HepG2 (cell line): ENCODE data around the gene NEK9. TPM values are rescaled to one million over a fixed set of nuclear protein-coding genes. Genes with fewer than 3 reads are reported as not detected.
A peak's percentile ranks its signal among the peaks of the same experiment; 100 is the strongest.

Experiments used
- ATAC-seq: fragments of 200-7000 bp; cut with Tn5 transposase; 3 replicates; pipeline ENCODE4 v1.9.1; 2020; ENCODE audit warnings: mild to moderate bottlenecking, moderate library complexity
- BruUV-seq: library from RNA; stranded (reverse); fragments of 400-500 nt; replicated peaks from 2 replicates; lab custom pipeline; 2021; lab: Mats Ljungman, UMichigan
- CTCF ChIA-PET: fragments of 300-600 bp; formaldehyde crosslinking; extraction: SDS; loops from one replicate; lab custom pipeline; 2021; ENCODE audit warnings: low total read pairs, inconsistent platforms, low intra/inter-chr PET ratio; lab: Yijun Ruan, JAX
- POLR2A ChIA-PET: fragments of 350-600 bp; sonication (Branson Sonifier 250); formaldehyde crosslinking; loops from one replicate; lab custom pipeline; 2020; ENCODE audit warnings: antibody characterized with exemption, inconsistent platforms; lab: Yijun Ruan, JAX
- DNase-seq: peaks from one replicate; pipeline ENCODE4 v3.0.0-alpha.2; 2015; ENCODE audit warnings: low spot score
- FAIRE-seq: peaks from 3 replicates; lab custom pipeline; 2011; peaks lifted over from hg19 to GRCh38; lab: Jason Lieb, UNC
- H2AFZ ChIP-seq: one replicate; pipeline ENCODE4 v1.6.1; 2011; ENCODE audit warnings: low read length, inconsistent platforms
- H3K27ac ChIP-seq: fragments of 300-600 bp; 3 replicates; pipeline ENCODE4 v1.8.0; 2011; ENCODE audit warnings: mixed run types, mild to moderate bottlenecking, mixed read lengths, low read length, inconsistent platforms; ENCODE audit not compliant: insufficient read depth; ENCODE audit errors: extremely low read length
- H3K27me3 ChIP-seq, 2 experiments: fragments of 200-600 bp in 1 of 2; 2 replicates in 1 of 2; 3 replicates in 1 of 2; pipeline versions ENCODE4 v1.6.0 to v1.8.0; 2011; ENCODE audit warnings: low read length in 2 of 2, mild to moderate bottlenecking in 2 of 2, moderate library complexity in 2 of 2, inconsistent platforms in 1 of 2; ENCODE audit not compliant: insufficient read depth in 2 of 2, control insufficient read depth in 1 of 2
- H3K36me3 ChIP-seq, 2 experiments: fragments of 200-600 bp in 1 of 2; replicated peaks in 1 of 2; 2 replicates in 1 of 2; 3 replicates in 1 of 2; pipeline versions ENCODE4 v1.5.1 to v1.8.0; 2011; ENCODE audit warnings: low read length in 2 of 2, inconsistent platforms in 1 of 2; ENCODE audit not compliant: insufficient read depth in 2 of 2, control insufficient read depth in 1 of 2
- H3K4me1 ChIP-seq: 2 replicates; pipeline ENCODE4 v1.5.1; 2012; ENCODE audit warnings: low read length, inconsistent platforms; ENCODE audit not compliant: insufficient read depth
- H3K4me2 ChIP-seq: 2 replicates; pipeline ENCODE4 v1.6.0; 2011; ENCODE audit warnings: low read depth, low read length, inconsistent platforms
- H3K4me3 ChIP-seq, 3 experiments: fragments of 200-600 bp in 1 of 3; sonication (generic), shearing (Covaris generic) in 1 of 3; replicated peaks in 1 of 3; 2 replicates each; pipeline ENCODE4 v1.5.1; 2011 to 2016; ENCODE audit warnings: low read length in 3 of 3, inconsistent platforms in 2 of 3, low read depth in 2 of 3, mild to moderate bottlenecking in 2 of 3, control low read depth in 1 of 3, mixed read lengths in 1 of 3; ENCODE audit not compliant: insufficient read depth in 1 of 3
- H3K79me2 ChIP-seq: one replicate; pipeline ENCODE4 v1.6.1; 2011; ENCODE audit warnings: low read length, inconsistent platforms; ENCODE audit not compliant: insufficient read depth
- H3K9ac ChIP-seq: 2 replicates; pipeline ENCODE4 v1.6.0; 2011; ENCODE audit warnings: mild to moderate bottlenecking, low read depth, low read length, inconsistent platforms; ENCODE audit not compliant: insufficient read depth
- H3K9me3 ChIP-seq: 2 replicates; pipeline ENCODE4 v1.5.1; 2012; ENCODE audit warnings: mild to moderate bottlenecking, low read length
- H4K20me1 ChIP-seq: 2 replicates; pipeline ENCODE4 v1.6.0; 2011; ENCODE audit warnings: inconsistent platforms, mild to moderate bottlenecking, low read length, moderate library complexity; ENCODE audit not compliant: insufficient read depth
- CREB1 ChIP-seq, 2 experiments: fragments of 450-650 bp in 1 of 2; IDR thresholded peaks; 2 replicates each; pipeline ENCODE4 v1.6.1; 2016 to 2017; ENCODE audit warnings: control low read depth in 1 of 2, mild to moderate bottlenecking in 1 of 2, missing compliant biosample characterization in 1 of 2, missing genetic modification characterization in 1 of 2
- ELF4 ChIP-seq: sonication (generic); formaldehyde crosslinking; IDR thresholded peaks from 2 replicates; pipeline ENCODE4 v1.5.0; 2020; ENCODE audit warnings: missing genetic modification reagents, mild to moderate bottlenecking, moderate library complexity, borderline replicate concordance
- GFI1 ChIP-seq: sonication (generic); formaldehyde crosslinking; IDR thresholded peaks from 2 replicates; pipeline ENCODE4 v1.5.0; 2020; ENCODE audit warnings: missing genetic modification reagents, mild to moderate bottlenecking, borderline replicate concordance
- HDAC1 ChIP-seq: sonication (generic); formaldehyde crosslinking; IDR thresholded peaks from 2 replicates; pipeline ENCODE4 v1.5.1; 2020; ENCODE audit warnings: mild to moderate bottlenecking, missing genetic modification reagents
- HNF4A ChIP-seq: sonication (generic); formaldehyde crosslinking; IDR thresholded peaks from 2 replicates; pipeline ENCODE4 v1.4.0; 2020; ENCODE audit warnings: missing genetic modification reagents
- KMT2B ChIP-seq: IDR thresholded peaks from 2 replicates; pipeline ENCODE4 v1.6.1; 2016; ENCODE audit warnings: missing genetic modification reagents, missing compliant biosample characterization
- PHF21A ChIP-seq: sonication (generic); formaldehyde crosslinking; IDR thresholded peaks from 2 replicates; pipeline ENCODE4 v1.5.0; 2020; ENCODE audit warnings: mild to moderate bottlenecking, missing genetic modification reagents
- TEAD3 ChIP-seq: optimal IDR thresholded peaks from 2 replicates; pipeline ENCODE3; 2016; ENCODE audit warnings: borderline replicate concordance
- ZNF333 ChIP-seq: sonication (generic); formaldehyde crosslinking; IDR thresholded peaks from 2 replicates; pipeline ENCODE4 v1.4.0; 2020; ENCODE audit warnings: mild to moderate bottlenecking, missing genetic modification reagents, borderline replicate concordance
- ZNF354B ChIP-seq: sonication (generic); formaldehyde crosslinking; IDR thresholded peaks from 2 replicates; pipeline ENCODE4 v1.8.0; 2022; ENCODE audit warnings: mild to moderate bottlenecking, missing genetic modification reagents
- WGBS: methylation state at CpG from one replicate; pipeline ENCODE4 v1.1.6; 2017; ENCODE audit warnings: low lambda C conversion rate; 5-methylcytosine and 5-hydroxymethylcytosine counted together
- in situ Hi-C: cut with HindIII; loops from 2 replicates; pipeline ENCODE4 v1.10.0; 2017; ENCODE audit warnings: low pct_unique_long_range_greater_than_20kb; ENCODE audit not compliant: extremely low pct_ligation_motif_present
- intact Hi-C: fragments of 100-400 bp; cut with micrococcal nuclease; formaldehyde crosslinking; loops from one replicate; pipeline ENCODE4 v1.10.0; 2022; ENCODE audit not compliant: unreplicated experiment
- polyA plus RNA-seq, 8 experiments: library from polyadenylated mRNA; depleted of rRNA in 3 of 8; stranded (reverse) in 7 of 8; unstranded in 1 of 8; fragments of >200 nt; fragmentation: Illumina TruSeq in 4 of 8; extraction: Trizol in 4 of 8; gene quantifications; 2 replicates each; pipeline versions ENCODE4 v1.2.1 to v1.2.3, GENCODE V29; 2011 to 2016; ENCODE audit warnings: low read depth in 4 of 8, missing spikeins in 1 of 8, mixed read lengths in 1 of 8; ENCODE audit not compliant: insufficient read depth in 1 of 8
- total RNA-seq, 5 experiments: library from RNA; depleted of rRNA; stranded (reverse); fragments of >200 nt; fragmentation: Illumina TruSeq; extraction: Trizol; gene quantifications; 2 replicates each; pipeline ENCODE4 v1.2.3, GENCODE V29; 2016; ENCODE audit warnings: low read depth in 1 of 5
- TF ChIP-seq, protein P1 (sequence below): sonication (generic); formaldehyde crosslinking; conservative IDR thresholded peaks from 2 replicates; pipeline ENCODE4 v1.4.0; 2020; ENCODE audit warnings: missing genetic modification reagents
- TF ChIP-seq, protein P2 (sequence below): sonication (generic); formaldehyde crosslinking; IDR thresholded peaks from 2 replicates; pipeline ENCODE4 v1.8.1; 2023; ENCODE audit warnings: missing genetic modification reagents, inconsistent platforms, borderline replicate concordance
- TF ChIP-seq, protein P3 (sequence below): fragments of 450-650 bp; IDR thresholded peaks from 2 replicates; pipeline ENCODE4 v1.6.1; 2016
- TF ChIP-seq, protein P4 (sequence below): IDR thresholded peaks from 2 replicates; pipeline ENCODE4 v1.6.1; 2016; ENCODE audit warnings: missing compliant biosample characterization, missing genetic modification reagents, borderline replicate concordance
- TF ChIP-seq, protein P5 (sequence below): sonication (generic); formaldehyde crosslinking; IDR thresholded peaks from 2 replicates; pipeline ENCODE4 v1.5.1; 2020; ENCODE audit warnings: missing genetic modification reagents, mild to moderate bottlenecking, borderline replicate concordance

Gene NEK9
- total and polyA plus RNA-seq, 2 of the 13 experiments (the other 11 are each of a cell fraction or from before 2014, with no cell fraction given) = 16.5 to 27.3 TPM

DNA sequence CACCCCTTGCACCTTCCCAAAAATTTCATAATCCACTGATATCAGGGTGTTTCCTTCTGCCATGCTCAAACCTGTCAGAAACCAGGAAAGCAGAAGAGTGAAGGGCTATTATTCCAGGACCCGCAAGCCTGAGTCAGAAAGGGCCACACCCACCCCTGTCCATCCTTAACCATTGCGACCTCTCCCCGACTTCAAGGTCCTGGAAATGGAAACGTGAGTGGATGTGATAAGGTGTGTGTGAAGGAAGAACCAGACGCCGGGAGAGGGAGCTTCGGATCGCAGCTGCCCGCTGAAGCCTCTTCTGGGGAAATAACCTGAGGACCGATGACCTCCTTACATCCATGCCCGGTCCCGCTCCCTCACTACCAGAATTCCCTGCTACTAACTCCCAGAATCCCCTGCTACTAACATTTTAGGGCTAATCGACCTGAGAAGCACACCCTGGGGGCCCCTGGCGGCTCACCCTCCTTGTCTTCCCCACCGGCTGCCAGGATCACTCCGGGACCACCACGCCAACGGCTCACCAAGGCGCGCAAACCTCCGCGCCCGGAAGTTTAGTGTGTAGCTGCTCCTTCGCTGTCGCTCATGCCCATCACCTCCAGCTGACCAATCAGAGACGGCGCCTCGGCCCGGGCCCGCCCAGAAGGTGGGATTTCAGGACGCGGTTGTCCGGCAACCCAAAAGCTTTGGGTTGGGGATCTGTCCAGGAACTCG, 63.2 kb downstream of the NEK9 start, which contains the start of gene ACYP1:
ACYP1 (minus strand) TSS at position 534 of the 714 bp plus-strand sequence; CDS start at position 63, 471 bp downstream.
- Histone ChIP-seq H3K79me2 (peaks cover 24% of the 10 kb centered on the region), H3K4me2 (peak within 1 kb of the TSS; percentile 94), H3K27me3 (no peaks in the 10 kb centered on the region; a peak in 1 of 5 replicates), H3K9me3 (no peaks in the 10 kb centered on the region), H3K4me1 (peaks cover 35% of the 10 kb centered on the region), H3K36me3 (peaks cover 0 to 3% of the 10 kb centered on the region in 2 experiments; a peak in 1 of 5 replicates), H3K27ac (peak within 1 kb of the TSS; percentile 37), H3K9ac (peak within 1 kb of the TSS; percentile 67), H2AFZ (peak within 1 kb of the TSS; percentile 48), H3K4me3 (peak within 1 kb of the TSS; percentile 73 to 86 (median 77)), H4K20me1 (no peaks in the 10 kb centered on the region)
- ChIA-PET CTCF (no interaction called here), POLR2A (interaction anchor here (0.6 to 1.7 kb wide), 5 partner anchors 14 to 141 kb away, joined by 3 to 18 read pairs (median 4); partner anchors contain the start of genes MLH3 and RPS6KL1)
- in situ Hi-C loops = no loop called here
- intact Hi-C loops = loop anchor here (10.0 kb wide), 1 partner anchor 59 kb away; the partner anchor contains the start of gene EIF2B2
- DNase-seq (peak; percentile 82), ATAC-seq (peak; percentile 99), FAIRE-seq (peak; percentile 83)
- WGBS = 1% methylated on average over 24 of the region's 34 CpGs
- TSS peak; percentile 31 for BruUV-seq
- TF ChIP-seq, protein P1, sequence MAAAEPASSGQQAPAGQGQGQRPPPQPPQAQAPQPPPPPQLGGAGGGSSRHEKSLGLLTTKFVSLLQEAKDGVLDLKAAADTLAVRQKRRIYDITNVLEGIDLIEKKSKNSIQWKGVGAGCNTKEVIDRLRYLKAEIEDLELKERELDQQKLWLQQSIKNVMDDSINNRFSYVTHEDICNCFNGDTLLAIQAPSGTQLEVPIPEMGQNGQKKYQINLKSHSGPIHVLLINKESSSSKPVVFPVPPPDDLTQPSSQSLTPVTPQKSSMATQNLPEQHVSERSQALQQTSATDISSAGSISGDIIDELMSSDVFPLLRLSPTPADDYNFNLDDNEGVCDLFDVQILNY (CRISPR knock-in tag) = 0 out of 2 replicates have a peak, but pooled peaks have one; percentile 25
- TF ChIP-seq KMT2B (CRISPR knock-in tag) (peak; percentile 74), HDAC1 (peak; percentile 85), GFI1 (no peak), HNF4A (no peak), ZNF333 (CRISPR knock-in tag) (no peak), CREB1 (IDR thresholded peaks at IDR 0.05) (peak; percentile 16; the same call in 1 of the 2 replicates), CREB1 (CRISPR knock-in tag; IDR thresholded peaks at IDR 0.05) (peak; percentile 50; the same call in 1 of the 2 replicates), ZNF354B (CRISPR knock-in tag) (no peak), PHF21A (CRISPR knock-in tag) (no peak), ELF4 (CRISPR knock-in tag) (peak; percentile 78; the same call in 1 of the 2 replicates), TEAD3 (peak; percentile 26)
- TF ChIP-seq, protein P2, sequence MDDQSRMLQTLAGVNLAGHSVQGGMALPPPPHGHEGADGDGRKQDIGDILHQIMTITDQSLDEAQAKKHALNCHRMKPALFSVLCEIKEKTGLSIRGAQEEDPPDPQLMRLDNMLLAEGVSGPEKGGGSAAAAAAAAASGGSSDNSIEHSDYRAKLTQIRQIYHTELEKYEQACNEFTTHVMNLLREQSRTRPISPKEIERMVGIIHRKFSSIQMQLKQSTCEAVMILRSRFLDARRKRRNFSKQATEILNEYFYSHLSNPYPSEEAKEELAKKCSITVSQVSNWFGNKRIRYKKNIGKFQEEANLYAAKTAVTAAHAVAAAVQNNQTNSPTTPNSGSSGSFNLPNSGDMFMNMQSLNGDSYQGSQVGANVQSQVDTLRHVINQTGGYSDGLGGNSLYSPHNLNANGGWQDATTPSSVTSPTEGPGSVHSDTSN (CRISPR knock-in tag) = peak; percentile 73; the same call in 1 of the 2 replicates
- TF ChIP-seq, protein P3, sequence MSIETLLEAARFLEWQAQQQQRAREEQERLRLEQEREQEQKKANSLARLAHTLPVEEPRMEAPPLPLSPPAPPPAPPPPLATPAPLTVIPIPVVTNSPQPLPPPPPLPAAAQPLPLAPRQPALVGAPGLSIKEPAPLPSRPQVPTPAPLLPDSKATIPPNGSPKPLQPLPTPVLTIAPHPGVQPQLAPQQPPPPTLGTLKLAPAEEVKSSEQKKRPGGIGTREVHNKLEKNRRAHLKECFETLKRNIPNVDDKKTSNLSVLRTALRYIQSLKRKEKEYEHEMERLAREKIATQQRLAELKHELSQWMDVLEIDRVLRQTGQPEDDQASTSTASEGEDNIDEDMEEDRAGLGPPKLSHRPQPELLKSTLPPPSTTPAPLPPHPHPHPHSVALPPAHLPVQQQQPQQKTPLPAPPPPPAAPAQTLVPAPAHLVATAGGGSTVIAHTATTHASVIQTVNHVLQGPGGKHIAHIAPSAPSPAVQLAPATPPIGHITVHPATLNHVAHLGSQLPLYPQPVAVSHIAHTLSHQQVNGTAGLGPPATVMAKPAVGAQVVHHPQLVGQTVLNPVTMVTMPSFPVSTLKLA = no peak
- TF ChIP-seq, protein P4, sequence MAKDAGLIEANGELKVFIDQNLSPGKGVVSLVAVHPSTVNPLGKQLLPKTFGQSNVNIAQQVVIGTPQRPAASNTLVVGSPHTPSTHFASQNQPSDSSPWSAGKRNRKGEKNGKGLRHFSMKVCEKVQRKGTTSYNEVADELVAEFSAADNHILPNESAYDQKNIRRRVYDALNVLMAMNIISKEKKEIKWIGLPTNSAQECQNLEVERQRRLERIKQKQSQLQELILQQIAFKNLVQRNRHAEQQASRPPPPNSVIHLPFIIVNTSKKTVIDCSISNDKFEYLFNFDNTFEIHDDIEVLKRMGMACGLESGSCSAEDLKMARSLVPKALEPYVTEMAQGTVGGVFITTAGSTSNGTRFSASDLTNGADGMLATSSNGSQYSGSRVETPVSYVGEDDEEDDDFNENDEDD (CRISPR knock-in tag) = peak; percentile 83; the same call in 1 of the 2 replicates
- TF ChIP-seq, protein P5, sequence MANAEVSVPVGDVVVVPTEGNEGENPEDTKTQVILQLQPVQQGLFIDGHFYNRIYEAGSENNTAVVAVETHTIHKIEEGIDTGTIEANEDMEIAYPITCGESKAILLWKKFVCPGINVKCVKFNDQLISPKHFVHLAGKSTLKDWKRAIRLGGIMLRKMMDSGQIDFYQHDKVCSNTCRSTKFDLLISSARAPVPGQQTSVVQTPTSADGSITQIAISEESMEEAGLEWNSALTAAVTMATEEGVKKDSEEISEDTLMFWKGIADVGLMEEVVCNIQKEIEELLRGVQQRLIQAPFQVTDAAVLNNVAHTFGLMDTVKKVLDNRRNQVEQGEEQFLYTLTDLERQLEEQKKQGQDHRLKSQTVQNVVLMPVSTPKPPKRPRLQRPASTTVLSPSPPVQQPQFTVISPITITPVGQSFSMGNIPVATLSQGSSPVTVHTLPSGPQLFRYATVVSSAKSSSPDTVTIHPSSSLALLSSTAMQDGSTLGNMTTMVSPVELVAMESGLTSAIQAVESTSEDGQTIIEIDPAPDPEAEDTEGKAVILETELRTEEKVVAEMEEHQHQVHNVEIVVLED (CRISPR knock-in tag) = peak; percentile 69; the same call in 1 of the 2 replicates
